ENCODE measurements around the gene SERPING1.

The SERPING1 gene

GRCh38 chr11:57658023-57658361, 60.5 kb downstream of the SERPING1 start:
- TF ChIP-seq Cebpa-rat (IDR thresholded peaks at IDR 0.05): no peak
- H3K4me2 ChIP-seq: peak overlapping the region; percentile 84 to 96 (median 93)

GRCh38 chr11:57659669-57660068, 62.2 kb downstream of the SERPING1 start:
- Histone ChIP-seq H3K4me1 (peaks cover 15 to 35% (median 20%) of the 10 kb centered on the region in 10 experiments), H4K20me1 (peaks cover 0 to 52% (median 18%) of the 10 kb centered on the region in 11 experiments; a peak in 12 of 22 replicates), H3K27ac (no peak overlapping the region), H3K36me3 (peaks cover 36 to 45% (median 41%) of the 10 kb centered on the region in 11 experiments), H3K4me3 (no peak overlapping the region), H3K4me2 (peak overlapping the region in 1 of 11 experiments; percentile 95; a peak in 1 of 22 replicates), H3K9ac (peak overlapping the region in 9 of 11 experiments; percentile 8 to 88 (median 22); a peak in 9 of 22 replicates), H3K9me3 (replicated peaks in 1 of 11) (no peaks in the 10 kb centered on the region), H3K27me3 (no peaks in the 10 kb centered on the region)
- no peak for TF ChIP-seq Cebpa-rat (IDR thresholded peaks at IDR 0.05)

More at GRCh38 chr11:57658023-57658361, 60.5 kb downstream of the SERPING1 start:
- Histone ChIP-seq H3K4me1 (peaks cover 18 to 45% (median 29%) of the 10 kb centered on the region in 10 experiments), H3K9ac (peak overlapping the region; percentile 78 to 92 (median 84)), H3K9me3 (replicated peaks in 1 of 11) (no peaks in the 10 kb centered on the region), H4K20me1 (peaks cover 0 to 50% (median 18%) of the 10 kb centered on the region in 11 experiments; a peak in 12 of 22 replicates), H3K27ac (peak overlapping the region; percentile 66 to 83 (median 77); a peak in 21 of 22 replicates), H3K27me3 (no peaks in the 10 kb centered on the region), H3K4me3 (peak overlapping the region; percentile 66 to 95 (median 76)), H3K36me3 (peaks cover 36 to 43% (median 39%) of the 10 kb centered on the region in 11 experiments)

- peaks cover 17 to 39% (median 25%) of the 10 kb centered on the region in 10 experiments for H3K4me1 ChIP-seq
- peaks cover 36 to 45% (median 41%) of the 10 kb centered on the region in 11 experiments for H3K36me3 ChIP-seq
- no peak overlapping the region for H3K4me3 ChIP-seq
- no peak for TF ChIP-seq Cebpa-rat (IDR thresholded peaks at IDR 0.05)
- H3K4me2 ChIP-seq: no peak overlapping the region
- H3K9ac ChIP-seq: peak overlapping the region in 6 of 11 experiments; percentile 3 to 50 (median 22); a peak in 5 of 22 replicates
- no peaks in the 10 kb centered on the region for H3K9me3 ChIP-seq (replicated peaks in 1 of 11)
- H3K27me3 ChIP-seq: no peaks in the 10 kb centered on the region
- H3K27ac ChIP-seq: no peak overlapping the region
- peaks cover 0 to 51% (median 18%) of the 10 kb centered on the region in 11 experiments; a peak in 12 of 22 replicates for H4K20me1 ChIP-seq
Measured at GRCh38 chr11:57662893-57663292, 65.4 kb downstream of the SERPING1 start.

GRCh38 chr11:57663975-57664374, 66.5 kb downstream of the SERPING1 start:
- Histone ChIP-seq H3K9me3 (replicated peaks in 1 of 11) (no peaks in the 10 kb centered on the region), H3K4me2 (no peak overlapping the region), H3K36me3 (peaks cover 35 to 44% (median 37%) of the 10 kb centered on the region in 11 experiments), H4K20me1 (peaks cover 0 to 48% (median 17%) of the 10 kb centered on the region in 11 experiments; a peak in 15 of 22 replicates), H3K9ac (0 out of 22 replicates have a peak overlapping the region, but pooled peaks of 1 of the 11 experiments have one; percentile 5), H3K4me3 (no peak overlapping the region), H3K27me3 (no peaks in the 10 kb centered on the region), H3K27ac (no peak overlapping the region), H3K4me1 (peaks cover 10 to 29% (median 16%) of the 10 kb centered on the region in 10 experiments)
- no peak for TF ChIP-seq Cebpa-rat (IDR thresholded peaks at IDR 0.05)

All from BLaER1 treated with 17β-estradiol and CSF1 and Interleukin-3, amounts not matched to agents 10 nM and 100 nM (cell line).